ENCODE data around the gene ZNF473.

The ZNF473 gene

GRCh38 chr19:50003810-50004419 is 21.9 kb upstream of the ZNF473 start:
- peak; percentile 13 for DNase-seq

- no peak for DNase-seq
Measured at GRCh38 chr19:50005428-50005827, 20.4 kb upstream of the ZNF473 start.

- no peak for DNase-seq
Measured at GRCh38 chr19:50007170-50007569, 18.6 kb upstream of the ZNF473 start.

- no peak for DNase-seq
Measured at GRCh38 chr19:50007947-50008346, 17.9 kb upstream of the ZNF473 start.

GRCh38 chr19:50008532-50008931 is 17.3 kb upstream of the ZNF473 start:
- DNase-seq: no peak

GRCh38 chr19:50016225-50016807 is 9.5 kb upstream of the ZNF473 start:
- no peak for DNase-seq

GRCh38 chr19:50020481-50020880 is 5.3 kb upstream of the ZNF473 start:
- no peak for DNase-seq

- DNase-seq: no peak
Measured at GRCh38 chr19:50022823-50023222, 3.0 kb upstream of the ZNF473 start.

- DNase-seq: no peak
Measured at GRCh38 chr19:50024719-50025021, 1.1 kb upstream of the ZNF473 start.

GRCh38 chr19:50025022-50025793 is 597 bp upstream of the ZNF473 start, which contains the start of gene VRK3:
Gene VRK3, minus strand, starts transcription at chr19:50025372. Its CDS starts 9,210 bp downstream, at chr19:50016162.
- DNase-seq: peak; percentile 99

GRCh38 chr19:50026550-50026906 is 723 bp downstream of the ZNF473 start:
- DNase-seq: no peak

- DNase-seq: no peak
Measured at GRCh38 chr19:50030225-50030624, 4.4 kb downstream of the ZNF473 start.

GRCh38 chr19:50030937-50031336 is 5.1 kb downstream of the ZNF473 start:
- no peak for DNase-seq

- no peak for DNase-seq
Measured at GRCh38 chr19:50036908-50037307, 11.1 kb downstream of the ZNF473 start.

- no peak for DNase-seq
Measured at GRCh38 chr19:50039968-50040367, 14.2 kb downstream of the ZNF473 start.

- DNase-seq: no peak
Measured at GRCh38 chr19:50040967-50041366, 15.2 kb downstream of the ZNF473 start.

- DNase-seq: no peak
Measured at GRCh38 chr19:50042363-50043024, 16.7 kb downstream of the ZNF473 start.

- no peak for DNase-seq
Measured at GRCh38 chr19:50043967-50044366, 18.2 kb downstream of the ZNF473 start.

- no peak for DNase-seq
Measured at GRCh38 chr19:50044922-50045321, 19.1 kb downstream of the ZNF473 start.

GRCh38 chr19:50046649-50047503 is 21.1 kb downstream of the ZNF473 start:
- DNase-seq: no peak

- no peak for DNase-seq
Measured at GRCh38 chr19:50047671-50048070, 21.9 kb downstream of the ZNF473 start.

- DNase-seq: no peak
Measured at GRCh38 chr19:50050406-50051227, 24.8 kb downstream of the ZNF473 start.

Data from KG1 (cell line).